ENCODE results near the gene CTRB1. TPM values are rescaled to one million over a fixed set of nuclear protein-coding genes. Genes with fewer than 3 reads are reported as not detected.
"Not testable (repeated sequence)": the region's sequence is repeated elsewhere in the genome, so short reads cannot be mapped to it uniquely, and the experiment has no call there.

Gene CTRB1
- polyA plus RNA-seq, 4 donors, result 0.04 TPM; not detected in 3

DNA sequence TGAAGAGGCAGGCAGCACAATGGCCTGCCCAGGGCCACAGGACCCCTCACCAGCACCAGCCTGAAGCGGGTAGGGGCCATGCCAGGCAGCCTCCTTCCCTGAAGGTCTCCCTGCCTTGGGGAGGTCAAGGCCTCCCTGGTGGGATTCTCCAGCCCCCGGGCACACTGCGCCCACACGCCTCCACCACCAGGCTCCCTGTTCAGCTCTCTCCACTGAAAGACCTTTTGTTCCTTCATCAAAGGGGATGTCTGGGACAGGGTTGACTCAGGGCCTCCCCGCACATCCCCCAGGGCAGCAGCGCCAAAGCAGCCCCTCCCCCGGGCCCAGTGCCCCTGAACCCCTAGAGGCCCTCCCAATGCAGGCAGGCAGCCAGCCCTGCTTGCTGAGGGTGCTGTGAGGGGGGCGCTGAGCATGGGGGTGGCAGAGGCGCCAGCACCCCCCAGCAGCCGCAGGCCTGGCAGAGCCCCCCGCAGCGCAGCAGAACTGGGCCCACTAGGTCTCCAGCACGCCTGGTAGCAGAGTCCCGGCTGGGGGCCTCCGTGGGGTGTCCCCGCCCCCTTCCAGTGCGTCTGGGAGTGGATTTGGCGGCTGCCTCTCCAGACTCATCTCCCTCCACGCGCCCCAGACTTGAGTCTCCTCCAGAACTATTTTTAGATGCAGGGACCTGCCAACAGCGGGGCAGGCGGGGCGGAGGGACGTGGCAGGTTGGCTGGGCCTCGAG, 19.5 kb downstream of the CTRB1 start:
- DNase-seq (ENCODE audit: low read depth in 4 of 4, low spot score in 3 of 4), result no peak

DNA sequence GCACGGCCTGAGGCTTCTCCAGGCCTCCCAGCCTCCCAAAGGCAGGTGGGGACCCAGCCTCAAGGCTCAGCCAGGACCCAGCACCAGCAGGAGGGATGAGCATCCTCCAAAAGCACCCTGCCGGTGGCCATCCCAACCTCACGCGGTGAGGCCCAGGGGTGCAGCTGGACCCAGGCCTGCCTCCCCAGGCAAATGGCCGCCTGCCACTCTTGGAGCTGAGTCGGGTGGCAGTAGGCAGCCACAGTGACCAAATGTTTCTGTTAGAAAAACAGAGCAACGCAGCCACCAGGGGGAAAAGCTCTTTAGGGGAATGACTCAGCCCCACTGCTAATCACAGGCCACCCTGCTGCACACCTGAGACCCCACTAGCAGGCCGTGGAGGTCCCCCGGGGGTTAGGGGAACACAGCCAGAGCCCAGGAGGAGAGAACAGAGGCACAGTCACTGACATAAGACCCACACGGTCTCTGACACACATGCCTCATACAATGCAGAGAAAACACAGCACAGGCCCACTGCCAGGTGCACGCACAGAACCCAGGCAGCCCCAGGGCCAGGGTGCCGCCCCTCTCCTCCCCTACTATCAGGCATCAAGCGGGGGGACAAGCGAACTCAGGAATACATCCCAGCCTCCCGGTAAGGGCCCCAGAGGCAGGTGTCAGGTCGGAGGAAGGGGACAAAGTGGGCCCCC, 20.2 kb downstream of the CTRB1 start:
- no peak for DNase-seq (ENCODE audit: low read depth in 4 of 4, low spot score in 3 of 4)

DNA sequence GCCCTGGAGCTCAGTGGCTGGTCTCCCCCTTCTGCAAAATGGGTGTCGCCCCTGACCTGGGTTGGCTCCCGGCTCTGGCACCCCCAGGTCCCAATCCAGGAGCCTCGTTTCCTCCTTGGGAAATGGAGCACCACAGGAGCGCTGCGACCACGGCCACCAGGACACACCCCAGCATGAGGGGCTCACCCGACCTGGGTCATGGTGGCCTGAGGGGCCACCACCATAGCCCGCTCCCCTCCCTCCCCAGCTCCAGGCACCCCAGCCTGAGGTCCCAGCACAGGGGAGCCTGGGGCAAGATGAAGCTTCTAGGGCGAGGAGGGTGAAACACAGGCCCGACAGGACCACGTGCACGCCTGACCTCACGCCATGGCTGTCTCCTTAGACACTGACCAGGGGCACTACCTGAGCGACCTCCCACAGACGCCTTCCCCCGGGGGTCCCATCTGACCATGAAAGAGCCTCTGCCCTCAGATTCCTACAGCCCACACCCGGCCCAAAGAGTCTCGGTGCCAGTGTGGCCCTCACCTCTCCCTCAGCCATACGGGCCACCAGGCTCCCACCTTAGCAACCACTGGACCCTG, 20.8 kb downstream of the CTRB1 start:
- DNase-seq (ENCODE audit: low read depth in 4 of 4, low spot score in 3 of 4), result no peak

DNA sequence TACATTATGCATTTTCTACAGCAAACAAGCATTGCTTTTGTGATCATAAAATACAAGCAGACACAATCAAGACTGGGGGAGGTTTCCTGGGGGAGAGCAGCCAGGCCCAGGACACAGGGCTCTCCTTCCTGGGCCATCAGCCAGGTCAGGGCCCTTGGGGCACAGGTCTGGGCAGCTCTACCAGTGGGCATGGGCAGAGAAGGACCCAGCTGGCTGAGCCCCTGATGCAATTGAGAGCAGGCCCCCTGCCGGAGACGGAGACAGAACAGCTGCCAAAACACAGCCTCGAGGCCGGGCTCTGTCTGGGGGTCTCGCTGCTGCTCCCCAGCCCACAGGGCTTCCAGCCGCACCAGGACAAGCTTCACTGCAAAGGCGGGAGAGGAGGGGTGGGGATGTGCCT, 21.8 kb downstream of the CTRB1 start:
- DNase-seq (ENCODE audit: low read depth in 4 of 4, low spot score in 3 of 4), result not testable (repeated sequence)

DNA sequence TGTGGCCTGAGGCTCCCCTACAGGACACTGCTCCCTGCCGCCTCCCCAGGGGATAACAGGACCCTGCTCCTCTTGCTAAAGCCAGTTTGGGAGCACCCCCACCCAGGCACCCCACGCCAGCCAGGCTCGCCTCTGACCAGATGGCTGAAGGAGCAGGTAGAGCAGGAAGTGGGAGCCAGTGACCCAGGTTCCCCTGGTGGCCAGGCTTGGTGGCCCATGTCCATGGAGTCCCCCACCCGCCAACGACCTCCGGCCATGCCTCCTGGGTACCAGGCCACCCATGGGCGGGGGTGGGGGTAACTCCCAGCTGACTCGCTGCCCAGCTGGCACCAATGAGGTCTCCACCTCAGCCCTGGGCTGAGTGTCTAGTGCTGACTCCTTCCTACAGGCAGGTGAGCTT, 22.6 kb downstream of the CTRB1 start:
- DNase-seq (ENCODE audit: low read depth in 4 of 4, low spot score in 3 of 4), result no peak

DNA sequence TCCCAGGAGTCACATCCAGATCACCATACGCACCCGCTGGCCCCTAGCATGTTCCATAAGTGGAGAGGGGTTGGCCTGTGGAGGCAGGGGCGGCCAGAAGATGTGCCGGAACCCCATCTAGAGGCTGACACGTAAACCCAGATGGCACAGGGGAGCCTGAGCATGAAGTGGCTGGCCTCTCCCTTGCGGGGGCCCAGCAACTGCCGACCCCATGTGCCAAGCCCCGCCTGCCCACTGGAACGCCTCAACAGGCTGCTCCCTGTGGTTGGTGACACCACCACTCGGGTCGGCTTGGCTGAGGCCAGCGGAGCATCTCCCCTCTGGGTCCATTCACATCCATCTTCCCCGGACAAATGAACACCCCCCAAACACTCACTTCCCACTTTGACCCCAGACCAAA, 23.2 kb downstream of the CTRB1 start:
- DNase-seq (ENCODE audit: low read depth in 4 of 4, low spot score in 3 of 4), result no peak

DNA sequence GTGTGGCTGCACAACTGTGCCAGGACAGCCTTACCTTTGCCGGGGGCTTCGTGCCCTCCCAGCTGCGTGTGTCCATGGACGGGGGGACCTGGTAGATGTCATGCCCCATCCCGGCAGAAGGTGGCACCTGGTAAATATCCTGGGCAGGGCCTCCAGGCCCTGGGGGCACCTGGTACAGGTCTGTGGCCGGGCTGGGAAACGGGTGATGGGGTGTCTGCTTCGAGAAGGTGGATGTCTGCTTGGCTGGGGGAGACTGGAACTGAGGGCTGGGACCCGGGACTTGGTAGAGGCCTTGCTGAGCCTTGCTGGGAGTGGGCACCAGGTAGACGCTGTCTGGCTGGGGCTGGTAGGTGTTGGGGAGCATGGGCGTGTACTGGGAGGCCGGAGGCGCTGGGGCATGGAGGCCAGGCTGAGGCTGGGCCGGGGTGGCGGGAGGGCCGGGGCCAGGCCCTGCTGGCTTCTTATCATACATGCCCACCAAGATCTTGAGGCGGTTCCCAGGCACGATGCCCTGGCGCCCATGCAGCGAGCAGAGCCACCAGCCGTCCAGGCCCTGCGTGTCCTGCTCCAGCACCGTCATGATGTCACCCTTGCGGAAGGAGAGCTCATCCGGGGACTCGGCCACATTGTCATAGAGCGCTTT, 23.8 kb downstream of the CTRB1 start:
- not testable (repeated sequence) for DNase-seq (ENCODE audit: low read depth in 4 of 4, low spot score in 3 of 4)

DNA sequence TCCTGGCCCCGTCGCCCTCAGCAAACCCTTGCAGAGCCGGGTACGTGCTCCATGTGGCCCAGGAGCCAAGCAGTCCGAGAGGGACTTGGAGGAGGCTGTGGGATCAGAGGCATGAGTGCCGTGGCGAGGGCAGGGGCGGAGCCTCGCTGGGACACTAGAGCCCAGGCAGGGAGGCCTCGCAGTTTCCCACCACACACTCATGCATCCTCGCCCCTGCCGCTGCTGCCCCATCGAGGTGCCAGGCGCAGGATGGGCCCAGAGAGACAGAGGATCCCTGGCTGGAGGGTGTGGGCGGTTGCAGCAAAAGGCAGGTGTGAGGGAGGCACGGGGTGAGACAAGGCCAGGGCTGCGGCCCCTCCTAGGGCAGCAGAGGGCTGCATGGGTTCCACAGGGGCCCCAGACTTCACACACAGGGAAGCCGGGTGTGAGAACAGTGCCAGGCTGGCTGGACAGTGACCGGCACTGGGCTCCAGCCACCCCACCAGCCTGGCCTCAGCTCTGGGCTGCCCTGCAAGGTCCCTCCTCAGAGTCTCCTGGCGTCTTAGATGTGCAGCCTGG, 25.0 kb downstream of the CTRB1 start:
- DNase-seq (ENCODE audit: low read depth in 4 of 4, low spot score in 3 of 4), result no peak

DNA sequence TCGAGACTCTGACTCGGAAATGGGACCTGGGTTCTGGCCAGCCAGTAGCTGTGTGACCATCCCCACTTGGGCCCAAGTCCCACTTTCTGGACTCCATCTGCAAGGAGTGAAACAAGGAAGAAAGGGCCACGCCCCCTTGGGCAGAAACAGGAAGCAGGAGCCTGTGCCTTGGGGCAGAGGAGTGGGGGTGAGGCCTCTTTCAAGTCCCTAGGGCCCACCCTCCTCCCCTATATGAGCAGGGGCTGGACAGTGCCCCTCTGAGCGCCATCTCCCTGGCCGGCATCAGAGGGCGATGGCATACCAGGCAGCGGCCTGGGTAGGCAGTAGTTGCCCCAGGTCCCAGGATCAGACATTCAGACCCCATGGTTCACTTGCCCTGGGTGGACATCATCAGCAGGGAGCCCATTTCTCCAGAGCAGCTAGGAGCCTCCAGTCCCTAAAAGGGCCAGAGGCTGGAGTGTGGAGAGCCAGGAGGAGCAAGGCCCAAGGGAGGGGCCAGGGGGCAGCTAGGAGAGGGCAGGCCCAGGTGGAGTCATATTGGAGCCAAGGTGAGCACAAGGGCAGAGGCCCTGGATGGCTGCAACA, 25.5 kb downstream of the CTRB1 start:
- DNase-seq (ENCODE audit: low read depth in 4 of 4, low spot score in 3 of 4), result no peak

DNA sequence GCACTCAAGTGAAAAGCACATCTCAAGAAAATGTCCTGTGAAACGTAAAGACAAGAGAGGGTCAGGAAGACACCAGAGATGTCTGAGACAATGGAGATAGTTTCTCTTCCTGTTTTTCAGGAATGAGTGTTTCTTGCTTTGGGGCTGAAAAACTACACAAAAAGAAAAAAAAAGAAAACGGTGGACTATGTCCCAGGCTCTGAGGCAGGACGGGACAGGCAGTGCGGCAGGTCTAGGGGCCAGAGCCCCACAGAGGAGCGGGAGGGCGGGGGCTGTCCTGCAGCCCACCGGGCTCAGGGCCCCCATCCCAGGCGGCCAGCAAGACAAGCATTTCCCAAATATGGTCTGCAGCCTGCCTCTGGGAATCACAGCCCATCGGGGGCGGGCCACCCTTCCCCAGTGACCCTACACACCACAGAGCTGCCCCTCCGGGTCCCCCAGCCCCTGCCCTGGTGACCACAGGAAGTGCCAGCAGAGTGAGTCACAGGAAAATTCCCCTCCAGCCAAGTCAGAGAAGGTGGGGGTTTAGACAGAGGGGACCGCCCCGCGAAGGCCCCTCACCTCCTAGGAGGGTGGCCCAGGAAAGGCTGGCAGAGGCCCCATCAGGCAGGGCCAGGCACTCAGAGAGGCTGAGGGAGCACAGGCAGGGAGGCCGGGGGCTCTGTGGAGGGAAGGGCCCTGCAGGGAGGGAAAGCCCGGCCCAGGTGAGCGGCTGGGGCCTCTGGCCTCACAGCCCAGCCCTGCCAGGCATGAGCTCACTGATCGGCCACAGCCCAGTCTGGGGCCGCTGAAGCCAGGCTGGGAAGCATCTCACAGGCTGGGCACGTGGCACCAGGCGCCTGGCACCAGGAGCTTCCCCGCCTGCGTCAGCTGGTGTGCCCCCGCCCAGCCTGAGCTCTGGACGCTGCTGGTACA, 26.3 kb downstream of the CTRB1 start:
- DNase-seq (ENCODE audit: low read depth in 4 of 4, low spot score in 3 of 4), result no peak

DNA sequence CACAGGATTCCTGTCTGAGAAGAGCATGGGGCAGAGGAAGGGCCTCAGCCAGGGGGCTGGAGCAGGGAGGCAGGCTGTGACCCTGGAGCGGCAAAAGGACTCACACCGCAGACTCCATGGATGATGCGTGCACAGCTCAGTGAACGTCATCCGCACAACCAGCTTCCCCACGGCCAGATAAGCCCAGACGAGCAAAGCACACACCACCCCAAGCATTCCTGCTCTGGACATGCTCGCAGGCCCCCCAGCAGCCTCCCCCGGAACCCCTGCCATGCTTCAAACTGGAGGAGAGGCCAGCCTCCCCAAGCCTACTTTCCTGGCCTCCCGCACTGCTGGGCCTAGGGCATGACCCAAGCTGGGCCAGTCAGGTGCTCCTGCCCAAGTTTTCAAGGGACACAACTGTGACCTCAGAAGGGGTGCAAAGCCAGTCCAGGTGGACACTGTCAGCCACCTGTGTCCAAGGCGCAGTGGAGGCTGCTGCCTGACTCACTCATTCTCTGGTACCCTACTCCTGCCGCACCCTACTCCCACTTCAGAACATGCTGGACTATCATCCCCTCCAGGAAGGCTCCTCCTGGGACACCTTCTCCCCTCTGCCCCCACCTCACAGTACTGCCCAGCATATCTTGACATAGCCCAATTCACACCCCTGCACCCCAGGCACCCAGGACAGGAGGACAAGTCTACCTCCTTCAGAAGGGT, 27.9 kb downstream of the CTRB1 start:
- no peak for DNase-seq (ENCODE audit: low read depth in 4 of 4, low spot score in 3 of 4)

DNA sequence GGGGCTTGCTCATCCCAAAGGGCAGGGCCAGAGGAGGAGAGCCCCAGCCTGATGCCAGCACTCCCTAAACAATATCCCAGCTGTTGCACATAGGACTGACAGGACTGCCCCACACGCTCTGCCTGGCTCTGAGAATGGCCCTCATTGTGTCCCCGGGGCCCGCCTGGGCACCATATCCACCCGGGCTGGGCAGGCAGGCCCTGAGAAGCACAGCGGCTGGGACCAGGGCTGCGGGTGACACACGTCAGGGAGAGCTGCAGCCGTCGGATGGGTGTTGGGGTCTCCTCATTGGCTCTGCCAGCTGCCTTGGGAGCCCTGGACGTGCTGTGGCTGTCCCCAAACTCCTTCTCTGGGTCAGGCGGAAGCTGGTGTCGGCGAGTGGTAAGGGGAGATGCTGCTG, 28.5 kb downstream of the CTRB1 start:
- no peak for DNase-seq (ENCODE audit: low read depth in 4 of 4, low spot score in 3 of 4)

DNA sequence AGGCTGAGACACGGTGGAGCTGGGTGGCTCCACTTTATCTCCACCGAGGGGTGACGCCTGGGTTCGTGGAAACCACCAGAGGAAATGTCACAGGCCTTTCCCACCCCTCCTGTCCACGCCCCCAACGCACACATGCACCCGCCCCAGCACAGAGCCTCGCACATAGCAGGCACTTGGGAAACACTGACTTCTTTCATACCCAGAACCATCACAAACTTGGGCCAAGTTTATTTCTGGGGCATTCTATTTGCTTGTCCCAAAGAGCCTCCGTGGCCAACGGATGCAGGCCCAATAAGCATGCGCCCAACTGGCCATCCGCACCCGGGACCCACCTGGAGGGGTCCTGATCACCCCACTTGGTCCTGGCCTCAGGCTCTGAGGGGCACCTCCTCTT, 29.4 kb downstream of the CTRB1 start:
- DNase-seq (ENCODE audit: low read depth in 4 of 4, low spot score in 3 of 4), result no peak

DNA sequence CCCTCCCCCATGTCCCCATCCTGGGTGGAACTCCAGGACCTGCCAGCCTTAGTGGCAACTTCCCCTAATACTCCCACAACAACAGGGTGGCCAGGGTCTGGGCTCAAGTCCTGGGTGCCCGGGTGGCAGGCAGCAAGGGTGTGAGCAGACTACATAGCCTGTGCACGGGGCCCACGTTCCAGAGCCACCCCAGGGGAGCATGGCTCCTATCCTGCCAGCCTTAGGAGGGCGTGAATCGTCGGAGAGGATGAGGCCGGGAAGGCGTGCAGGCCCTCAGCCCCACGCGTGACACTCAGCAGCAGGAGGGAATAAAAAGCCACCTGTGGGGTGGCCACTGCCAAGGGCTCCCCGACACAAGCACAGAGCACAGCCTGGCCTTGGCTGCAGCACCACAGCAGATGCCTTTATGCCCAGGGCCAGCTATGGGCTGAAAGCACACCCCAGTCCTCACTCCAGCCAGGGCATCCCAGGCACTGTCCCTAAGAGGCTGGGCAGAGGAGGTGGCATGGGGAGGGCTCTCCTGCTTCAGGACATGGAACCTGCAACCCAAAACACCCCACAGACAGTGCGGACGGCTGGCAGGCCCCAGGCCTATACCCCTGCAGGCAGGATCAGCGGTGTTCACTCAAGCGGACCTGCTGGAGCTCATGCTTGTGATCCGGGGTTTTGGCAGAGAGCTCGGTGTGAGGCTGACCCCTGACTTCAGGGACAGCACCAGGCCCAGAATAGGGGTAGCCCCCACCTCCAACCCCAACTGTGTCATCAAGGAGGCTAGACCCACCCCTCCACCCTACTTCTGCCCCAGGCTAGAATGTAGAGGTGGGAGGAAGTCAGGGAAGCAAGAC, 30.0 kb downstream of the CTRB1 start:
- no peak for DNase-seq (ENCODE audit: low read depth in 4 of 4, low spot score in 3 of 4)

DNA sequence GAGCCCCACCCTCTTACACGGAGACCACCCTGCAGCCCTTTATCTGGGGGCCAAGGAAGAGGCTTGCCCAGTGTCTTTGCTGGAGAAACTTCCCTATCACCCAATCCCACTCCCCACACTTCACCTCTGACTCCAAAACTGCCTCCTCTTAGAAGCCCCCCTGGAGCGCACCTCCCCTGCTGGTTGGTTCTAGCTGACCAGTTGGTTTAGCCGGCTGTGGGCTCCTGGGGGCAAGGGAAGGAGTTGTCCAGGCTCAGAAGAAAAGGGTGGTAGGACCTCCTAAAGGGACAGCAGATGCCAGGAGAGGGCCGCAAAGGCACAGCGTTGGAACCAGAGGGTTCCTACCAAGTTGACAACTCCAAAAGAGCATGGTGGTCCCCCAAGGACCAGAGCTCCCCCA, 30.7 kb downstream of the CTRB1 start:
- DNase-seq (ENCODE audit: low read depth in 4 of 4, low spot score in 3 of 4), result no peak

DNA sequence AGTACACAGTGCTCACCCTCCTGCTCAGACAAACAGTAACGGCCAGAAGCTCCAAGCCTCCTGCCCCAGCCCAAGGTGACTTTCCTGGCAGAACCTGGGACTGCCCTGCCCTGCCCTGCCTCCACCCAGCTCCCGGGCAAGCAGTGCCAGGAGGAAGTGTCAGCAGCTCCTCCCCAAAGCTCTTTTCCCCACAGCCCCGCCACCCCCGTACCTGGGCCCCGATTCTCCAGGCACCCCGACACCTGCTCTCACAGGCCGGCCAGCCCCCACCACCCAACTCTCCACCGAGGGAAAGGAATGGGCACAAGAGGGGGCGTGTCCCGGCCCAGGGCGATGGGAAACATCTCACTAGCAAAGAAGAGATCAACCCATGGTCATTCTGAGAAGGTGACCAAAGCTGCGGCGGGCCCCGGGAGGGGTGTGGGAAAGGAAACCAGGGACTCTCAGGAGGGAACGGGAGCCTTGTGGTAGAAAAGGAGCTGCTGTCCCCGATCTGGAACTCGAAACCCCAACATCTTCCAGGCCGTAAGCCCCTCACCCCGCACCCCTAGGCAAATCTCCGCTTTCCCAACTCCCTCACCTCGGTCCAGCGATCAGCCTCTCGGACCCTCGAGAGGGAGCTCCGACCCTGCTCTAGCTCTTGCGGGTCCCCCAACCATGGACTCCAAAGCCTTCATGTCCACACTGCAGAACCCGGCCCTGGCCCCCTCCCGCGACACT, 31.5 kb downstream of the CTRB1 start:
- DNase-seq (ENCODE audit: low read depth in 4 of 4, low spot score in 3 of 4), result no peak

DNA sequence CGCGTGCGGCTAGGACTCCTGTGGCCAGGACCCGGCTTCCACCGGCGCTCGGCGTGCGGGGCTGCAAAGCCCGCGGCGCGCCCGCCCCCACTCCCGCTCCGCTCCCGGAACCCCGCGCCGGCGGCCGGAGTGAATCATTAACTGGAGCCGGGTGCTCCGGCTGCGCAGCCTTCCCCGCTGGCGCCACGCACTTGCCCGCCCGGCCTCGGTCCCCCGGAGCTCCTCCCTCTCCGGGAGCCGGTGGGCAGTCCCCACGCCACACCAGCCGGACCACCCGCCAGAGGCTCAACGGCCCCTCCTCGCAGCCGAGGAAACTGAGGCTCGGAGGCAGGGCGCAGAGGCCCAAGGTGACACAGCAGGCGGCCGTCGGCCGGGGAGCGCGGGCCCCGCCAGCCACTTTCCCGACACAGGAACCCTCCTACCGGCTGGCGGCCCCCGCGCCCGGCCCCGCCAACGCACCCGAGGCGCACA, 32.1 kb downstream of the CTRB1 start:
- no peak for DNase-seq (ENCODE audit: low read depth in 4 of 4, low spot score in 3 of 4)
